Loucy (cell line): ENCODE measurements around the gene RPL23.

Experiments
- EZH2phosphoT487 ChIP-seq: fragments of 200-600 bp; IDR thresholded peaks from 2 replicates; pipeline ENCODE4 v1.6.1; 2018; ENCODE audit warnings: antibody characterized with exemption, mild to moderate bottlenecking, moderate library complexity, borderline replicate concordance
- TF ChIP-seq, protein P1 (sequence below): fragments of 200-600 bp; sonication (generic); conservative IDR thresholded peaks from 2 replicates; pipeline ENCODE4 v1.5.1; 2014; ENCODE audit warnings: mild to moderate bottlenecking, antibody characterized with exemption, low read length

DNA sequence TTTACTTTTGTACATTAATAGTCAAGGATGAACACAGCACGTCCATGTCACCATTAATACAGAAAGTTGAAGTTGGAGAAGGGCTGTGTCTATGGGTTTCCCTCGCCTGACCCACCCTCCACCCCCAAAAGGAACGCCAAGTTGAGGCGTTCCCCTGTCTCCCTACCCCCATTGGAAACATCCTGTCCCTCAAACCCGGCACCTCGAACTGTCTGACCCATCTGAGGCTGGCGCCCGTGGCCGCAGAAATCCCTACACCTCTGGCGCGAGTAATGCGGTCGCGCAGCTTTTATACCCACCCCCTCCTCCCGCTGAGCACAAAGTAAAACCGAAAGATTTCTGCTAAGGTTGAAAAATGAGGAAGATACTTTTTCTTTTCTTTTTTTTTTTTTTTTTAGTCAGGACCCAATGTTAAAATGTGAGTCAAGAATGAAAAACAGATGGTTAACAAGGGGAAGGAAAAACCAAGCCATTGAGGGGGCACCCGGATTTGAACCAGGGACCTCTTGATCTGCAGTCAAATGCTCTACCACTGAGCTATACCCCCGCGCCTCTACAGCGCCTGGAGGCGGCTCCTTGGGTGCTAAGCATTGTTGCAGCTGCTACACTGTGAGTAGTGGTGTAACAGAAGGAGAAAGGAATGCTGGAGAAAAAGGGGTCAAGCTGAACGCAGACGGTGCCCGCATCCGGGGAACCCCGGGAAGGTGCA, 15.4 kb upstream of the RPL23 start:
- TF ChIP-seq, protein P1, sequence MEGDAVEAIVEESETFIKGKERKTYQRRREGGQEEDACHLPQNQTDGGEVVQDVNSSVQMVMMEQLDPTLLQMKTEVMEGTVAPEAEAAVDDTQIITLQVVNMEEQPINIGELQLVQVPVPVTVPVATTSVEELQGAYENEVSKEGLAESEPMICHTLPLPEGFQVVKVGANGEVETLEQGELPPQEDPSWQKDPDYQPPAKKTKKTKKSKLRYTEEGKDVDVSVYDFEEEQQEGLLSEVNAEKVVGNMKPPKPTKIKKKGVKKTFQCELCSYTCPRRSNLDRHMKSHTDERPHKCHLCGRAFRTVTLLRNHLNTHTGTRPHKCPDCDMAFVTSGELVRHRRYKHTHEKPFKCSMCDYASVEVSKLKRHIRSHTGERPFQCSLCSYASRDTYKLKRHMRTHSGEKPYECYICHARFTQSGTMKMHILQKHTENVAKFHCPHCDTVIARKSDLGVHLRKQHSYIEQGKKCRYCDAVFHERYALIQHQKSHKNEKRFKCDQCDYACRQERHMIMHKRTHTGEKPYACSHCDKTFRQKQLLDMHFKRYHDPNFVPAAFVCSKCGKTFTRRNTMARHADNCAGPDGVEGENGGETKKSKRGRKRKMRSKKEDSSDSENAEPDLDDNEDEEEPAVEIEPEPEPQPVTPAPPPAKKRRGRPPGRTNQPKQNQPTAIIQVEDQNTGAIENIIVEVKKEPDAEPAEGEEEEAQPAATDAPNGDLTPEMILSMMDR, result peak; percentile 69
- no peak for TF ChIP-seq EZH2phosphoT487
